Measurements from ENCODE around the gene CCDC121.

The CCDC121 gene

DNA sequence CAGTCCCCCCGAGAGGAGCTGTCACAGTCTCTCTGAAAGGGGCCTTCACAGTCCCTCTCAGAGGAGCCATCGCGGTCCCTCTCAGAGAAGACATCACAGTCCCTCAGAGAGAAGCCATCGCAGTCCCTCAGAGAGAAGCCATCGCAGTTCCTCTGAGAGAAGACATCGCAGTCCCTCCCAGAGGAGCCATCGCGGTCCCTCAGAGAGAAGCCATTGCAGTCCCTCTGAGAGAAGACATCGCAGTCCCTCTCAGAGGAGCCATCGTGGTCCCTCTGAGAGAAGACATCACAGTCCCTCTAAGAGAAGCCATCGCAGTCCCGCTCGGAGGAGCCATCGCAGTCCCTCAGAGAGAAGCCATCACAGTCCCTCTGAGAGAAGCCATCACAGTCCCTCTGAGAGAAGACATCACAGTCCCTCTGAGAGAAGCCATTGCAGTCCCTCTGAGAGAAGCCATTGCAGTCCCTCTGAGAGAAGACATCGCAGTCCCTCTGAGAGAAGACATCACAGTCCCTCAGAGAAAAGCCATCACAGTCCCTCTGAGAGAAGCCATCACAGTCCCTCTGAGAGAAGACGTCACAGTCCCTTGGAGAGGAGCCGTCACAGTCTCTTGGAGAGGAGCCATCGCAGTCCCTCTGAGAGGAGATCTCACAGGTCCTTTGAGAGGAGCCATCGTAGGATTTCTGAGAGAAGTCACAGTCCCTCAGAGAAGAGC, 47.2 kb downstream of the CCDC121 start:
- no peak for DNase-seq
